Amniotic stem cell (primary cell): Measurements from ENCODE around the gene MRGPRG.

Source experiments
- DNase-seq: peaks from one replicate; lab custom pipeline; 2025; lab: John Stamatoyannopoulos, UW

MRGPRG gene

GRCh38 chr11:3206922-3207204 lies 11.8 kb downstream of the MRGPRG start:
- DNase-seq, result no peak

GRCh38 chr11:3206156-3206921 lies 12.3 kb downstream of the MRGPRG start:
- DNase-seq, result no peak

DNA sequence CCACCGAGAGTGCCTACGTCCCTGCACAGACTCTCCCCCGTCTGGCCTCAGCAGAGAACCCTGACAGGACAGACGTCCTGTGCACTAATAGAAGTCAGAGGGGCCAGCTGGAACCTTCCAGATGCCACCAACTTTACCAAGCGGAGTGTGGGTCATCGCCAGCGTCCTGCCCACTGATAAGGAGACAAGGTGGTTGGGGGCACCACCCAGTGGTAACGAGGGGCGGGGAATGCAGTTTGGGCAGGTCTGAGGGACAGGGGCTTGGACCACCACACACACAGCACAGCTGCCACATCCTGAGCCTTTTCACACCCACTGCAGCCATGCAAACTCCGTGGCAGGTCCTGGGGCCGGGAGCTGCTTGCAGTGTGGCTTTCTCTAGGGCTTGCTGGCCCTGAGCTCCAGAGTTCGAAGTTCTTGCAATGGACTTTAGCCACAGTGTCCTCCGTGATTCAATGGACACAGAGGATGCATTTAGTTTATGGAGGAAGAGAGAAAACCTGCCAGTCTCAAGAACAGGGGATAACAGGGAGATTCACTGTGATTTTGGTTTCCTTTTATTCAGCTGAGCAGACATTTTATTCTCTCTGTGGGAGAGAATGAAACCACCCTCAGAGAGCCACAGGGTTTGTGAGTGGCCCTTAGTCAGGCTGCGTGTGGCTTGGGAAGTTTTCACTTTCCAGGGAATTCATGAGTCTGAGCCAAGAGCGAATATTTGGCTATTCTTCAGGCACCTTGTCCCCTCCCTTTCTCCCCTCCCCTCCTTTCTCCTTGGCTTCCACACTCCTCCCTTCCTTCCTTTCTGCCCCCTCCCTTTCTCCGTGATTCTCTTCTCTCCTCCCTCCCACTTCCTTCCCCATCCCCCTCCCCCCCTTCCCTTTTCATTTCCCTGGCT lies 13.1 kb downstream of the MRGPRG start:
- DNase-seq, result no peak

GRCh38 chr11:3204141-3205015 lies 14.2 kb downstream of the MRGPRG start:
- no peak for DNase-seq

- DNase-seq, result no peak
Measured at GRCh38 chr11:3203221-3204043, 15.2 kb downstream of the MRGPRG start.

GRCh38 chr11:3202759-3203158 lies 15.9 kb downstream of the MRGPRG start:
- DNase-seq, result no peak

DNA sequence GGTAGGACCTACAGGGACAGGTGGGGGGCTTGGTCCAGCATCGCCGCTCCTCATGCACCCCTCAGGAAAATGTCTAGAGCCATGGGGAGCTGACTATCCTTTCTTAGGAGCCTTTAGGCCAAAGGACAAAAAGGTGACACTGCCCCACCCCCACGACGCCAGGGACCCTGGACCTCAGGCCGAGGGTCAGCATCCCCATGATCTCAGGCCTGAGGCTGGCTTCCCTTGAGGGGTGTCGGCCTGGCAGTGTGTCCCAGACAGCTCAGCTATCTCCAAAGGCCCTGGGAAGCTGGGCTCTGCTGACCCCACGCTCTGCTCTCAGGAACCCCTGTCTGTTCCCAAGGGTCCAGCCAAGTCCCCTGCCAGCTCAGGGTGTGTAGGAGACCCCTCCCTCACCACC lies 16.3 kb downstream of the MRGPRG start:
- DNase-seq, result no peak

GRCh38 chr11:3201677-3202181 lies 16.9 kb downstream of the MRGPRG start:
- DNase-seq, result no peak

GRCh38 chr11:3201112-3201581 lies 17.5 kb downstream of the MRGPRG start:
- no peak for DNase-seq

DNA sequence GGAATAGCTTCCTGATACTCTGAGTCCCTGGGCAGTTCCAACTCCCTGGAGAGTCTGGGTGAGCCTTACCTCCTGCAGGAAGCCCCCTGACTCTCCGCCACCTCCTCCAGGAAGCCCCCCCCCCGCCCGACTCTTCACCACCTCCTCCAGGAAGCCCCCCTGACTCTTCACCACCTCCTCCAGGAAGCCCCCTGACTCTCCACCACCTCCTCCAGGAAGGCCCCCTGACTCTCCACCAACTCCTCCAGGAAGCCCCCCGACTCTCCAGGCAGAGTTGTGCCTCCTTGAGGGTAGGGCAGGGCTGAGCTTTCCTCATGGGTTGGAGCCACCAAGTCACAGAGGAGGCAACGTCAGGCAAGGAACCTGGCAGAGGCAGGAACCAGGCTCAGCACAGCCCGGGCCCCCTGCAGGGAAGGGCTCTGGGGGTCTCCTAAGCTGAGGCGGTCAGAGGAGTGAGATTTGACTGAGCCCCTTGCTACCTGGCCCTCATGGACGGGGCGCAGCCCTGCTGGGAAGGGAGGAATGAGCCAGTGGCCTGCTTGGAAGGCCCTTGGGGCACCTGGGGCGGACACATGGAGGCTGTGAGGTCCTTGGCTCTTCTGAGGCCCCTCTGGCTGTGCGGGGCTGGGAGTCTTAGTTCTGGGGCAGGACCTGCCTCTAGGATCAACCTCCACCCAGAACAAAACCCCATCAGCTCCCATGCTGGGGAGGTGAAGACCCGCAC lies 18.1 kb downstream of the MRGPRG start:
- DNase-seq, result no peak

DNA sequence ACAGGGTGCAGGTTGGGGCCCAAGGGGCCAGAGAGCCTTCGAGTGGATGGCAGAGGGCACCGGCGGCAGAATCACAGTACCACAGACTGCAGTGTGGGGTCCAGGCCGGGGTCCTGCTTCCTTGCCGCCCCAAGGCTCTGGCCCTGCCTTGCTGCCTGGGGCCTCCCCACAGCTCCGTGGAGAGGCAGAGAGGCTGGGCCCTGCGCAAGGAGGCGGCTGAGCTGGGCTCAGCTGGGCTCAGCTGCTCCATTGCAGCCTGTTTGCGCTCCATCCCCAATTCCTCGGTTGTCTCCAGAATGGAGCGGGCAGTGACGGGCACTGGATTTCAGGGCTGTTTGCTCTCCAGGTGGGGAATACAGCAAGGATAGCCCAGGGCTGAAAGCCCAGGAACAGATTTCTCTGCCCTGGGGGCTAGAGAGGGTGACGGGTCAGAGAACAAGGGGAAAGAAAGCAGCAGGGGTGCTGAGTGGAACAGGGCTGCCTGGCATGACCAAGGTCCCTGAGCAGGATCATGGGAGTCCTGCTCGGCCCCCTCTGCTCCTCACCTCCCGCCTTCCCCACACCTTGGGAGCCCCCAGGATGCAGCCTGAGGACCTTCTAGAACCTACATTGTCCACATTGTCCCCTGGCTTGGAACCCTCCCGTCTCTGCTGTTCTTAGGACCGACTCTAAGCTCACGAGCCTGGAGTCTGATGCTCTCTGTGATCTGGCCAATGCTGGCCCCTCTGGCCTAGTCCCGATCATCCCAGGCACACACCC lies 18.9 kb downstream of the MRGPRG start:
- DNase-seq, result no peak

DNA sequence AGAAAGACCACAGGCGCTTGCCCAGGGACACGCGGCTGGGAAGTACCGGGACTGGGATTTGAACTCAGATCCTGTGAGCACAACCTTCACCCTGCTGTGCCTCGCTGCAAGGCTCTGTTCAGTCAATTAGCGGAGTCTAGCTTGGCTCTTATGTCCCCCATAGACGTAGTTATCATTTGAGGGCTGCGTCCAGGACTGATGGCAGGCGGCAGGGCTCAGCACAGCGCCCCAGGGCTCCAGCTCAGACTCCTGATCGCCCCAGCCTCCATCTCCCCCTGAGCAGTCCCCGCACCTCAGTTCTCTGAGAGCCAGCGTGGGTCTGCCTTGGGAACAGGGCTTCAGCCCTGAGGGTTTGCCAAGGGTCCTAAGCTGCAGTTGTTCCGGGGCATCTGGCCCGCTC lies 19.8 kb downstream of the MRGPRG start:
- no peak for DNase-seq

GRCh38 chr11:3197878-3198528 lies 20.6 kb downstream of the MRGPRG start:
- DNase-seq, result no peak

- no peak for DNase-seq
Measured at GRCh38 chr11:3197044-3197695, 21.4 kb downstream of the MRGPRG start.

DNA sequence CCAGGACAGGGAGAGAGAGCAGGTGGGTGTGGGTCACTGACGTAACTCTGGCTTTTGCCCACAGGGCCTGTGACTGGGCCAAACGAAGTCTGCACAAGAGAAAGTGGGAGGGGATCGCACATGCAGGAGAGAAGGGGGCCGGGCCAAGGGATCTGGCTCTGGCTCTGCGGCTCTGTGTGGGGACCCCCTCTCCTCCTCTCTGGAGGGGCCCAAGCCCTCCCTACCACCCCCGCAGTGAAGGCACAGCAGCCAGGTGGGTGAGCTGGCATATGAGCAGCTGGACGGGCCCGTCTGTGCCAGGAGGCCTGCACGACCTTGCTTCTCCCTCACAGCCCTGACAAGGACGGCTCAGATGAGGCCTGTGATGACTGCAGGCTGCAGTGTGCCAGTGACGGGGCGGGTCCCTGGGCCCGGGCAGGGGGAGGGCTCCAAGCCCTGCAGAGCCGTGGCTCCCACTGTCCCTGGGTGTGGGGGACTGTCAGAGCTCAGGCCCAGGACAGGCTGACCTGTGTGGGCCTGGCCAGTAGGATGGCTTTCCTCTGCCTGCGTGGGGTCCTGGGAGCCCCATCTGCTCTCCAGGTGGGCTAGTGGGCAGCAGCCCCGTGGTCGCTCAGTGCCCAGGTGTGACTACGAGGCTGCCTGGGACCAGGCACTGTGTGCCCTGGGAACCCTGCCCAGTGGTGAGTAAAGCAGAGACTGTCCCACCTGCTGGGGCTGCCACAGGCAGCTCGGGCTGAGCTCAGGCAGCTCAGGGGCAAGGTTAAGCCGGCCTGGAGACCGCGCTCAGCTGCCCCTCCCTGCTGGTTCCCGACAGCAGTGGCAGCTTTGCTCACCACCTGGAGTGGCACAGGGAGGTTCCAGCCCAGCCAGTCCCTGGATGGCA lies 22.2 kb downstream of the MRGPRG start:
- DNase-seq, result no peak

DNA sequence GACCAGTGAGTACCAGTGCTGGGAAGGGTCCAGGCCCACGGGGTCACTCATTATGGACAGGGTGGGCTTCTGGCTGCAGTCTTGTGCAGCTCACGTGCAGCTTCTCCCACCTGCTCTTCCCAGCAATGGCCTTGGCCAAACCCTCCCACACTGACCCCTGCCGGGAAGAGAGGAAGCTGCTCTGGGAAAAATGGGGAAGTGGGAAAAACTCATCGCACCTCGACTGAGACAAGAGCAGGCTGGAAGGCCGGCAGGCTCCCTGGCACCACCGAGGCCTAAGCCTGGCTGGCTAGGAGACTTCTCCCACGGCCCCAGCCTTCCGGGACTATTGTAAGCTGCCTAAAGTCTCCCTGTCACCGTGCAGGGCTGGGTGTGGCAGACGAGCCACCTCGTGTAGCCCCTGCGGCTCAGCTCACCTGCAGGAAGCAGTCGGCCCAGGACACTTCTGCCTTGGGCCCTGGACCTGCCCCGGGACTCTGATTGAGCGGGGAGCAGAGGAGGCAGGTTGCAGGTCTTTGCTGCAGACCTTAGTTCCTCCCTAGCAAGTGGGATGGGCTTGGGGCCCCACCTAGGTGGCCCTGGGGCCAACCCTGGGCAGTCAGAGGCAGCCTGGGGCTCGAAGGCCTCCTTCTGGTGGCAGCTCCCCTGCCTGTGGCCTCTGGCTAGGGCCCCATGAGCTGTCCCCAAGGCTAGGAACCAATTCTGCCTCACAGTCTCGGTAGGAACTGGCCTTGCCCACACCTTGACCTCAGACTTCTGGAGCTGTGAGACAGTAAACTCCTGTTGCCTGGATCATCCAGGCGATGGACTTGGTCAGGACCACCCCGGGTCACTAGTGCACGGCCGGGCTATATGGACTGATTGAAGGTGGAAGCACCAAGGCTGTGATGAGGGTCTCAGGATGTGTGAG lies 23.1 kb downstream of the MRGPRG start:
- DNase-seq, result no peak
